T1000 (cell line): ENCODE data around the gene DICER1.

Experiments
- DNase-seq: peaks from one replicate; lab custom pipeline; 2025; ENCODE audit warnings: mixed read lengths; lab: John Stamatoyannopoulos, UW

Gene DICER1

DNA sequence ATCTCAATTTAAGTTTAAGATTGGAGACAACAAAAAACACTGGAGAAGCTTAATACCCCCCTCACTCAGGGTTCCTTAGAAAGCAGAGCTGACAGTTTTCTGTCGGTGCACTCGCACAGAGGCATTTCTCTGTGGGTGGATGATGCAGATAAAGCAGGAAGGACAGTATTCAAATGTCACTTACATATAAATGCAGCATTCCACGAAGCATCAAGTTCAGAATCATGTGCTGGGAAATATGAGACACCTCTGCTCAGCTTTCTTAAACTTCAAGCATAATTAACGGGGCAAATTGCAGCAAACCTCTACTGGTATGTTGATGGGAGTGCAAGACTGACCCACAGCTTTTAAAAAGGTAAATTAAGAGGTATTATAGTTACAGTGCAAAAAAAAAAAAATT, 68.7 kb downstream of the DICER1 start:
- DNase-seq, result no peak

- DNase-seq, result no peak
Observed at GRCh38 chr14:95087619-95088018, 69.7 kb downstream of the DICER1 start.

DNA sequence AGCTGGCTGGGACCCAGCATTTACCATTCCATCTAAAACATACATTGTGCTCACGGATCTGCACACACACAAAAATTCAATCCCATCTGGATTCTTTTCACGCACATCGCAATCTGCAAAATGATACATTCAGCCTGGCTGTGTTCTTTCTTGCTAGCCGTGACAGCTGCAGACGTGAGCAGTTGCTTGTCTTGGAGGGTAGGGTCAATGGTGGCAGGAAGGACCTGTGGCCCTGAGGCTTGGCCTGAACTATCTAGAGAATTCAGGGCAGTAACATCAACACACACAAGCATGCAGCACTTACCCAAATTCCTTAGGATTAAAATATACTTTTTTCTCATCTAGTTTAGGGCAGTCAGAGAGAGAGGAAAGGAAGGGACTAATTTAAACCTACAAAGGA, 72.0 kb downstream of the DICER1 start:
- no peak for DNase-seq

GRCh38 chr14:95078867-95079266, 78.5 kb downstream of the DICER1 start:
- no peak for DNase-seq

DNA sequence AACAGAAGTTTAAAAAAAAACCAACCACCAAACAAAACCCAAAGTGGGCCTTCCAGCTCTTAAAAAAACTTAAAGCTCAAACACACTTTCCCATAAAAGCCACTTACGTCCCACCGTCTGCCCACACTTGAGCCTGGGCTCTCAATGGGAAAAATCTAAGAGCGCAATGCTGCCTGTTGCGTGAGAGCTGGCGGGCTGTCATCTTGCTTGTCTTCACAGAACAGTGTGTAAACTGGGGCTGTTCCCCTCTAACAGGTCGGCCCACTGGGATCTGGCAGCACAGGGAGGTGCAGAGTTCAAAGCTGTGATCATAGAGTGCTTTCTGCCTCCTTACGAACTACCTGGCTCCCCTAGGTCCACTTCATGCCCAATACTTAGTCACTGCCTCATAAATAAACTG, 80.0 kb downstream of the DICER1 start:
- no peak for DNase-seq

DNA sequence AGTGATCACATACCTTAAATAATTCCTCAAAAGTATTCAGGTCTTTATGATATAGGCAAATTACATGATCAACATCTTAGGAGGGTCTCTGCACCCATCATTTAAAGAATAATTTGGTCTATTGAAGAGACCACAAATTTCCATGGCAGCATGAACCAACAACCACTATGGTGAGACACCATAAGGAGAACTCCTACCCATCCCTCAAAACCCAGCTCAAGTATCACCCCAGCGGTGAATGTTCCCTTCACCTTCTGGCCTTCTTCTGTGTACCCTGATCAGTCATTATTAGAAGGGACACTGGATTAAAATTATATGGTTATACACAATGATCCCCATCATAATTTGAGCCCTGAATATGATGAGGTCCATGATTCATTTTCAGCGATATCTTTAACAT, 81.5 kb downstream of the DICER1 start:
- DNase-seq, result no peak

- DNase-seq, result no peak
Observed at GRCh38 chr14:95073947-95074346, 83.4 kb downstream of the DICER1 start.

- DNase-seq, result no peak
Observed at GRCh38 chr14:95072310-95072905, 84.9 kb downstream of the DICER1 start.

DNA sequence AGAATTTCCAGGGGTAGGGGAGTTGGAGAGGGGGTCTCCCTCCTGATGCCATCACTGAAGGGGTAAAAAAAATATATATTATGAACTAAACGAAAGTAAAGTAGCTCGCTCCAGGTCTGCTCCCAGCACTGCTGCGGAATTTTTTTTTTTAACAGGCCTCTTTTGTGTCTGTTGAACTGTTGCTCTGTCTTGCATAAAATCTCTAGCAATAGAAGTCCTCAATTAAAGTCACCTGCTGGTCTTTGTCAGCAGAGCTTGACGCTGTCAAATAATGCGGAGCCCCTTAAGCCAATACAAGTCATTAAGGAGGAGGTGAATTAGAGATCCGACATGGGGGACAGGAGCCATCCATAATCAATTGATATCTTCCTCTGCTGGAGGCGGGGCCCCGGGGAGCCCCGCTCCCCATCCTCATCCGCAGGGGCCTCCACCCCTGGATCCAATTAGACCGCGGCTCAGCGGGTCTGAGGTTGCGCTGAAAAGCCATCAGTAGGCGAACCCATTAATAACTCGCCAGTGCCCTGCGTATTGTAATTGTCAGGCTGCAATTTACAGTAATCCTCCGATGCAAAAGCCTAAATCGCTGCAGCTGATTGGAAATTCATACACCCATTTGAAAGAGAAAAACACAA, 85.6 kb downstream of the DICER1 start:
- no peak for DNase-seq

DNA sequence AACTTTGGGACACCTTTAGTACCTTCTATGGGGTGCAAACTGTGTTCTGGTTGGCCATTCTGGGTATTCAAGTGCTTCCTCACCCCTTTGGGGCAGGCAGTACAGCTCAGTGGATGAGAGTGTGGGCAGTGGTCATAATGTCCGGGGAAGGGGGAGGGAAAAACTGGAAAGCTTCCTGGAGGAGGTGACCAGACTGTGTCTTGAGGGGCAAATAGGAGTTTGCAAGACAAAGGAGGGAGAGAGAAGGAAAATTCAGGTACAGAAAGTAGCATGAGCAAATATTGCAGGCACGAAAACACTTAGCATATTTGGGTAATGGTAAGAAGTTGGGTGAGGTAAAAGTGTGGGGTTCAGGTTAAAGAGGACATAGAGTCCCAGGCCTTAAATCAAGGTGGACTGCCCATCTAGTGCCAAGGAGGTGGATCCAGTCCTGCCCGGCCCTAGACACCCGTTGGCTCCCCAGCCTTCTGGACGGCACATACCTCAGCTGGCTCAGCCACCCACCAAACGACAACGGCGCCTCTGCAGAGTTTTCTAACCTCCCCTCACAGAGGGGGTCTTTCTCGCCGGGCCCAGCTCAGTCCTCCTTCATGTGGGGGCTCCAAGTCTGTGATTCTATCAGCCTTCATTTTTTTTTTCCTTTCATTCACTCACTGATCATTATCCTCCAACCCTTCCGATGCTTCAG, 86.4 kb downstream of the DICER1 start:
- DNase-seq, result no peak

- DNase-seq, result no peak
Observed at GRCh38 chr14:95069547-95069946, 87.8 kb downstream of the DICER1 start.

- no peak for DNase-seq
Observed at GRCh38 chr14:95069018-95069417, 88.3 kb downstream of the DICER1 start.

DNA sequence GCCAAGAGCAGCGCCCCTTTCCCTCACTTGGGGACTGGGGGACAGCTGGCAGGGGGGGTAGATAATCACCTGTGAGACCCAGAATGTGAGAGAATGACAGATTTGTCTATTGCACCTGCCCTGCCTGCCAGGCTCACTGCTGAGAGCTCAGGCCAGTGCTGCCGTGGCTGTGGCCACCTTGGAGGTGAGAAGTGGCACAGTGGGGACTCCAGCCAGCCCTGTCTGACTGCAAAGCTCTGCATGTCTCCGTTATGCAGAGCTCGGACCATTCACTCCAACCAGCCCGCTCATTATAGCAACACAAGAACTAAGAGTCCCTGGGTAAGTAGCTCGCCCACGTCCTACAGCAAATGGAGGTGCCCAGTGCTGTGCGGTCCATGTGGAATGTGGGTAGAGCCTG, 88.8 kb downstream of the DICER1 start:
- DNase-seq, result no peak

GRCh38 chr14:95068080-95068479, 89.2 kb downstream of the DICER1 start:
- no peak for DNase-seq

DNA sequence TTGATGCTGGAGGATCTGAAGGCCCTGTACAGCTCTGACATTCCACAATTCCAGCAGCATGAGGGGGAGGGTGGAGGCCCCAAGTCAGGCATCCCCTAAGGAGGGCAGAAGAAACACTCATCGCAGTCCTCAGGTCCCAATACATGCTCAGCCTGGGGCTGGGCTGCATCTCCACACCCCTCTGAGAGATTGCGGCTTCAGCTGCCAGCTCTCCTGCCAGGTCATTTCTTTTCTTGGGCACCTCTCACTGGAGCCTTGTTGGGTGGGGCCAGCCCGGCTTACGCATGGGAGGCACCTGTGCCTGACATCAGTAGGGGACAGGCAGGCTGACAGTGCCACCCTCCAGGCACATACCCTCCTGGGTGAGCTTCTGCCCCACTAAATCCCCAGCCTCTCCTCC, 89.8 kb downstream of the DICER1 start:
- no peak for DNase-seq

- no peak for DNase-seq
Observed at GRCh38 chr14:95066427-95066986, 90.8 kb downstream of the DICER1 start.

DNA sequence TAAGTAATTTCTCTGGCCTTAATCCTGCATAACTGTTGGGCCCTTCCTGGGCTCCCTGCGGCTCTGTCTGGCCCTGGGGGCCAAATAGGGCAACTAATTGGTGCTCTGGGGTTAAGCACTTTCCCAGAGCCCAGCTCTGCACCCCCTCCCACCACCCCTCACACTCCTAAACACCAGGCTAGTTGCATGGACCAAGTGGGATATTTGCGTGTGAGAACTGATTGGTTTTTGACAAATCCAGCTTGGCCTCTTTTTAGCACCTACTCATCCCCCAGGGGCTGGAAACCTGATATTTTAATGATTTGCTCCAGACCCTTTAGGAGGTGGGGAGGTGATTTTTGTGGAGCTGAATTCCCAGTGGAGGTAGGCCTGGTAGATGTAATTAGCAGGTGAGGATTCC, 91.9 kb downstream of the DICER1 start:
- DNase-seq, result no peak

DNA sequence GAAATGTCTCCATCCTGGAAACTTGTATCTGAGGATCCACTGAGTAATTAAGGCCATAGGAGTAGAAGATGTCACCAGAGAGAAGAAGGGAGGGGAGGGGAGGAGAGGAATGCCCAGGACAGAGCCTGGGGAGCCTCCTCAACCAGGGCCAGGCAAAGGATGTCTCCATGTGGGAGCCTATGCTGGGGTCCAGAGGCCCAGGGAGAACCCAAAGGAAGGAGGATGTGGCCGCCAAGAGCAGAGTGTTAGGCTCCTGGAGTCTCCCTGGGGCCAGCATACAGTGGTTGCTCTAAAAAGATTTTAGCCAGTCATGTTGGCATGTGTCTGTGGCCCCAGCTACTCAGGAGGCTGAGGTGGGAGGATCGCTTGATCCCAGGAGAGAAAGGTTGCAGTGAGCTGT, 92.6 kb downstream of the DICER1 start:
- DNase-seq, result no peak

DNA sequence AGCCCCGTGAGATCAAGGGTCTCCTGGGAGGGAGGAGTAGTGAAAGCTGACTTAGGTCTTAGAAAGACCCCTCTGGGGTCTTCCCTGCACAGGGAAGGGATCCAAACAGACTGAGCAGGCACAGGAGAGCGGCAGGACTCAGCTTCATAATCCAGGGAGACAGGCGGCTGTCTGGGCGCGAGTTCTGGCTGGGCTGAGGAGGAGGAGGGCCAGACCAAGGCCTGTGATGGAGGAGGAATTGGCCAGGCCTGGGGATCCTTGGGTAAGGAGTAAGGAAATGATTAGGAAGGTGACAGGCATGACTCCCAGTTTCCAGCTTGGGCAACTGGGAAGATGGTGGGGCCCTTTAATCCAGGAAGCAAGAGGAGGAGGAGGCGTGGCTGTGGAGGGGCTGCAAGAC, 93.1 kb downstream of the DICER1 start:
- DNase-seq, result no peak

- no peak for DNase-seq
Observed at GRCh38 chr14:95063391-95063790, 93.9 kb downstream of the DICER1 start.

- no peak for DNase-seq
Observed at GRCh38 chr14:95062946-95063345, 94.4 kb downstream of the DICER1 start.

DNA sequence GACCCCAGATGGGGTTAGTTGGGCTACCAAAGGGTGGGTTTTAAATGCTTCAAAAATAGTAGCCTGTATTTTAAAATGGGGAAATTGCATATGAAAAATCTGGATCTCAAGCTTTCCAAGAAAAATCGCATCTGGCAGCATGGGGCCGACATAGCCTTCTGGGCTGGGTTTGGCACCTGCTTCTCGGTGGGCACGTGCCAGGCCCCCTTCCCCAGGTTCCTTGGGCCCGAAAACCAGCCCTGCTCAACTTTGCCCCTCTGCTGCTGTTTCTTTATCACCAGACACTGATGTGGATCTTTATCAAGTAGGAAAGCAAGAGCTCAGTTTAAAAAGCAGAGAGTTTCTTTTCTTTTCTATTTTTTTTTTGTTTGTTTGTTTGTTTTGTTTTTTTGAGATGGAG, 95.1 kb downstream of the DICER1 start:
- DNase-seq, result no peak
